SH-SY5Y (cell line): ENCODE data around the gene PABPC1L.

Source experiments
- GATA2 ChIP-seq: IDR thresholded peaks from 2 replicates; pipeline ENCODE4 v1.6.1; 2011; ENCODE audit warnings: mild to moderate bottlenecking, low read depth, low read length
- GATA3 ChIP-seq: IDR thresholded peaks from 2 replicates; pipeline ENCODE4 v1.6.1; 2011; ENCODE audit warnings: low read depth, mild to moderate bottlenecking, low read length, moderate library complexity

PABPC1L gene

GRCh38 chr20:44948107-44948506 lies 38.2 kb downstream of the PABPC1L start:
- TF ChIP-seq GATA3 (no peak), GATA2 (no peak)

DNA sequence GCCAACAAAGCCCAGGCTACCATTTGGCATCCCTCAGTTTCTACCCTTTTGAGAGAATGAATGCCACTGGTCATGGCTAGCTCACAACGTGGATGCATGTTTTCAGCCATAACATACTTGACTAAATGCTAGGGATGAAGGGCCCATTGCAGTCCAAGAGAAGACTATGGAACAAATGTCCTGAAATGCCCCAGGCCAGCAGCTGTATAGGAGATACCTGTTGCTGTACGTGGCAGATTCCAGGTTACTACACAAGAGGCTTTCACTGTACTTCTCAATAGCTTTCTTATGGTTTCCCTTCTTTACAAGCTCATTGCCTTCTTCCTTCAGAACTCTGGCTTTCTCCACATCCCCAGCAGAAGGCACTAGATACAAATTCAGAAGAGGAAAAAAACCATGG lies 38.7 kb downstream of the PABPC1L start:
- TF ChIP-seq GATA3, result no peak
- TF ChIP-seq GATA2, result no peak

DNA sequence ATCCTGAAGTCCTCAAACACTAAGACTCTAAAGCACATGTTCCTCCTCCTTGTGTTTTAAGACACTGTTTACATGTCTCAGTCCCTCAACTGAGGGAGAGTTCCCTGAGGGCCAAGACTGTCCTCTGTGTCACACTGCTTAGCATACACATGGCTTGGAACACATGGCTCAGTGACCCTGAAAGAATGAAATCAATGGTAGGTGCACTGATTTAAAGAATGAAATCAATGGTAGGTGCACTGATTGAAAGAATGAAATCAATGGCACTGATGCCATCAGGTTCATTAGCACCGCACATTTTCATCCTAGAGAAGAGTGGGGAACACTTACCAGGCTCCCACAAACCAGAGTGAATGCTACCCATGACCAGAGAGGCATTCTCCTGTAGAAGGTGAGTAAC lies 40.5 kb downstream of the PABPC1L start:
- no peak for TF ChIP-seq GATA2
- no peak for TF ChIP-seq GATA3

DNA sequence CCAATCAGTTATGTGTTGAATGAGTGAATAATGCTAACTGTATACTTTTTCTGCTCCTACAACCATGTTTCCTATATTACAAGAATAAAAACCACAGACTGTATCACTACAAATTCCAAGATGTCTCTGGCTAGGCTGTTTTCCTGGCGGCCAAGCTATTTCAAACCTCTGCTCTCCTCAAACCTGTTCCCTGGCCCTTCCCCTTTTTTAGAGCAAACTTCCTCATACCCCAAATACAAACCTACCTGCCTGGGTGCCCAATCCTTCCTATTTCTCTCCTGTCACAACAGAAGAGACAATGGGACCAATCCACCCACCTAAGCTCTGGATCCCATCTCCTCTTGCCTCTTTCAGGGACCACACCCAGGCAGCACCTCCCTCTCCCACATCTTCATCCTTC lies 42.9 kb downstream of the PABPC1L start:
- no peak for TF ChIP-seq GATA2
- no peak for TF ChIP-seq GATA3

DNA sequence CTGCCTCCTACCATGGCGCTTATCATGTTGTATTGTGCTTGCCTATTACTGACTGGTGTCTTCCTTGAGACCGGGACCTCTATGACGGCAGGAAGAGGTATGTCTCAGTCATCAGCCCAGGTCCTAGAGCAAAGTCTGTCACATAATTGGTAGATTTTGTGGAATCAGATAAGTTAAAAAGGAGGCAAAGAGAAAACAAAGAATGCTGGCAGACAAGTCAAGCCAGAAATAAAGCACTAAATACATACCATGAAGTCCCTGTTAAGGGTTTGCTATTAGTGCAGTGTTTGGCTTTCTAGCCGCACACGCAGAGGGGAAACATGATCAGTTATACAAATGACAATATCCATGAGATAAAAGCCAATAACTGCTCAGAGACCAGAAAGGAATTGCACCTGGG lies 44.4 kb downstream of the PABPC1L start:
- TF ChIP-seq GATA3, result no peak
- TF ChIP-seq GATA2, result no peak

GRCh38 chr20:44955270-44955669 lies 45.4 kb downstream of the PABPC1L start:
- TF ChIP-seq GATA3, result no peak

DNA sequence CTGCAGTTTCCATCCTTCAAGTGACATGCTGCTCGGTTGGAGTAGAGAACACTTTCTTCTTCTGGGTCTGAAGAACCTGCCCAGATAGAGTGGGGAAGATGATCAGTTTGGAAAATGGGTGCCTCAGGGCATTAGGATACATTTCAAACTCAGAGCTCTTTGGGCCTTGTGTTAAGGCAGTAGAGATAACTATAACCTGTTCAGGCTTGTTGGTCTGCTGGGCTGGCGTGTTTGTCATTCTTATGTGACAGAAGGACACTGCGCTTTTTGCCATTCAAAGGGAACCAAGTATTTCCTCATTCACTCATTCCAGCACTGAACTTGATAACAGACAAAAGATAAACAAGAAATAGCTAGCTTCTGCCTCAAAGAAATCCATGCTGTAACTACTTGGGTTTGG lies 46.5 kb downstream of the PABPC1L start:
- no peak for TF ChIP-seq GATA3
- no peak for TF ChIP-seq GATA2

DNA sequence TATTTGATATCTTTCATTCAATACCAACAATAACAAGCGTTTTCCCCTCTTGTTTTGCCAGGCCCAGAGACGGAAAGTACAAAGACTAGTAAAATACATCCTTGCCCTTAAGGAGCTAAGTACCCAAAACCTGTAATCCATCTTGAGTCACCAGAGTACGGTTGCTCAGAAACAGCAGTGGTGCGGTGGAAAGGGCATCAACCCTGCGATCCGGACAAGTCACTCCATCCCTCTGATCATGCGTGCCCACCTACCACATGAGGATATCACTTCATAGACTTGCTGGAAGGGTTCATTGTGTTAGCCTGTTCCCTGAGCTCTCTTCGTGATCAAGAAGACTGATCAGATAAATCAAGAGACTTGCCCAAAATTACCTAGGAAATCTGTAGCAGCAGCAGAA lies 48.4 kb downstream of the PABPC1L start:
- TF ChIP-seq GATA3 (no peak), GATA2 (no peak)

- TF ChIP-seq GATA2 (no peak), GATA3 (no peak)
Observed at GRCh38 chr20:44959082-44959637, 49.3 kb downstream of the PABPC1L start.

DNA sequence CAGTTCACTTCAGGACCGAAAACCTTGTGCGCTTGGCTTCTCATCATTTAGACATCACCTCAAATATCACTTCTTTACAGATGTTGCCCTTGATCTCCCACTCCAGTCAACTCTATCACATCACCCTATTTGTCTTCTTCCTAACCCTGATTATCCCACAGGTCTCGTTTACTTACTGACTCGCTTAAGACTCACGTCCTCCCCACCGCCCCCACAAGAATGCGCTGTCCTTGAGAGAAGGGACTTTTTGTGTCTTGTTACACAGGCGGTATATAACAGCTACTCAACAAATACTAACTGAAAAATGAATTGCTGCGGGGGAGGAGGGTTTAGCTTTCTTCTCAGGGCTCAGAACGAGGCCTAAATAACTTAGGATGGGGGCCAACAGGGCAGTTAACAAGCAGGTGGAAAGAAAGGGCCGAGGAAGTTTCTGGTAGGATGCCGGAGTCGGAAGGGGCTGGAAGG lies 49.8 kb downstream of the PABPC1L start:
- TF ChIP-seq GATA3 (no peak), GATA2 (no peak)

DNA sequence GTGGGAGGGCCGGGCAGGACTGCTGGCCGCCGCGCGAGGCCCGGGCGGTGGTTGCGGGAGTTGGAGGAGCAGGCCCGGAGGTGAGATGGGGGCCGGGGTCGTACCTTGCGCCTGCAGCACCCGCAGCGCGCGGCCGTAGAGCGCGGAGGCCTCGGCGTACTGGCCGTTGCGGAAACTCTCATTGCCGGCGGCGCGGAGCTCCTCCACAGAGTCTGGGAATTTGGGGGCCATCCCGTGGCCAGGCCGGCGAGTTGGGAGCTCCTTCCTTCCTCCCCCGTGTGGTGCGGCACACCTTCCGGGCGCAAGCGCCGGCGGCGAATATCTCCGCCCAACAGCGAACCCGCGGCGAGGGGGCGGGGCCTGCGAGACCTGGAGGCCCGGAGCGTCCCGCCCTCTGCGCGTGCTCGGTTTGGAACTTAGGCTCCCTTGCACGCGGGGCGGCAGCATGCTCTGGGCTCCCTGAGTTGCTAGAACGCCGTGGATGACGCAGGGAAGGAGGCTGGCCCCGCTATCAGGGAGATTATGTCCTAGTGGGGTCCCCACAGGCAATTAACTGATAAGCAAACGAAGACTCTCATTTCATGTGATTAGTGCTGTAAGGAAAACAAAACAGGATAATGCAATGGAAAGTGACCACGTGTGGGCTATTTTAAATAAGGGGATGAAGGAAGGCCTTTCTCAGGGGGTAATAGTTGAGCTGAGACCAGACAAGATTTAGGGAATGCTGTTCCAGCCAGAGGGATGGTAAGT lies 50.4 kb downstream of the PABPC1L start, which contains the start of gene TOMM34:
TOMM34 (minus strand) TSS at position 295 of the 750 bp plus-strand sequence; CDS start at position 231, 64 bp downstream.
- TF ChIP-seq GATA3 (no peak), GATA2 (peak; percentile 34; the same call in 1 of the 2 replicates)

DNA sequence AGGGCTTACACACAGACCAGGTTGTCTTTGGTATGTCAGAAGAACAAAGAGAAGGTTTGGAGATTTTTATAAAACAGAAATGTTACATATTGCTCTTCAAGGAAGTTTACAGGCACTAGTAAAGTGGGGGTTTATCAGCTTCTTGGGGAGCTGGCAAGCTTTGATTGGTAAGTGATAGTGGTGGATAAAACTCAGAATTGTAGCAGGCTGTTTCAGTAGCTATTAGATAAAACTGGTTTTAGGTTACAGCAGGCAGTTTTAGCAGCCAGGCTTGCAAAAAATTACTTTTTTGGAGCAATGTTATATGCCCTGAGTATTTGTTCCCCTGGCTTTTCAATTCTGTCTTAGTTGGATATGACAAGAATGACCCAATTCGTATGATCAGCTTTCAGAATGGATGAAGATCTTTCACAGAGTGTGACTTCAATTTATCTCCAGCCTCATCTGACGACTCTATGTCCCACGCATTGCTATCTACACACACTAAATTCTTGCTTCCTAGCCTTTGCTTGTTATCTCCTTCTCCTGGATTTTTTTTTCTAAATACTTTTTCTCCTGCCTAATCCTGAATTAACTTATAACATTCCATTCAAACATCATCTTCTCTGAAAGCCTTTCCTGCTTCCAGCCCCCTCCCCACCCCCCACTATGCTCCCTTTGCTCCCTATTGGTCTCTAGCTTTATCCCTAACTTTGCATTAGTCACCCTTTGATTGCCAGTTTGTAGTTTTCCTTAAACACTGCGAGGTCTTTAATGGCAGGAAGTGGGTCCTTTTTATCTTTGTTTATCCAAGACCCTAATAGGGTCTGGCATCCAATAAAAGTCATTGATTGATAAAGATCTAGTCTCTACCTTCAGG lies 51.4 kb downstream of the PABPC1L start:
- no peak for TF ChIP-seq GATA2
- TF ChIP-seq GATA3, result no peak

DNA sequence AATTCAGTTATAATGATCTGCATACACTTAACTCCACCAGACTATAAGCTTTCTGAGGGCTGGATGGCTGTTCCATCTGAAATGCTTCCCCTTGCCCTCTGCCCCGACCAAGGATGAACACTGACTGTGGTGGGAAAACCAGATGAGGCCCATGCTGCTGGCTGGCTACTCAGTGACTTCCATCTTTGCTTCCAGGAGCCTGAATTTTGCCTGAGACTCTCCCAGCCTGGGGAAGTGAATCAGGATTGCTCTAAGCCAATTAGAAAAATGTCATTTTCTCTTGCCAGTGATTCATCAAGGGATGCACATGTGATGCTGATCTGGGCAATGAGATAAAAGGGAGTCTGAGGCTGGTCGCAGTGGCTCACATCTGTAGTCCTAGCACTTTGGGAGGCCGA lies 52.0 kb downstream of the PABPC1L start:
- TF ChIP-seq GATA3 (no peak), GATA2 (peak; percentile 42; the same call in 1 of the 2 replicates)

- no peak for TF ChIP-seq GATA2
- no peak for TF ChIP-seq GATA3
Observed at GRCh38 chr20:44962483-44962882, 52.6 kb downstream of the PABPC1L start.
